Muscle layer of colon (tissue), 2 donors: ENCODE data around the gene ZCCHC17.
A peak's percentile ranks its signal among the peaks of the same experiment; 100 is the strongest.
"Not testable (repeated sequence)": the region's sequence is repeated elsewhere in the genome, so short reads cannot be mapped to it uniquely, and the experiment has no call there.

ENCODE experiments used
- H3K27ac ChIP-seq: one replicate; pipeline ENCODE4 v1.7.0; 2013; ENCODE audit warnings: low read depth, mild to moderate bottlenecking, low read length, moderate library complexity
- H3K27me3 ChIP-seq, 2 donors: one replicate each; pipeline ENCODE4 v1.7.0; 2013; ENCODE audit warnings: low read length in 2 of 2, mild to moderate bottlenecking in 2 of 2; ENCODE audit not compliant: insufficient read depth in 2 of 2, control insufficient read depth in 1 of 2
- H3K36me3 ChIP-seq: one replicate; pipeline ENCODE4 v1.7.0; 2013; ENCODE audit warnings: mild to moderate bottlenecking, low read length; ENCODE audit not compliant: insufficient read depth
- H3K4me1 ChIP-seq: one replicate; pipeline ENCODE4 v1.7.0; 2013; ENCODE audit warnings: mild to moderate bottlenecking, low read length; ENCODE audit not compliant: insufficient read depth
- H3K4me3 ChIP-seq, 2 donors: one replicate each; pipeline ENCODE4 v1.7.0; 2013; ENCODE audit warnings: low read length in 2 of 2, low read depth in 1 of 2, mild to moderate bottlenecking in 1 of 2, moderate library complexity in 1 of 2
- H3K9ac ChIP-seq: one replicate; pipeline ENCODE4 v1.7.0; 2013; ENCODE audit warnings: low read length
- H3K9me3 ChIP-seq: one replicate; pipeline ENCODE4 v1.7.0; 2013; ENCODE audit warnings: mild to moderate bottlenecking, low read length
- donor health status: abdominal sarcoma.
- donor health status: Adenocarcinoma of cecum.

The ZCCHC17 gene, protein sequence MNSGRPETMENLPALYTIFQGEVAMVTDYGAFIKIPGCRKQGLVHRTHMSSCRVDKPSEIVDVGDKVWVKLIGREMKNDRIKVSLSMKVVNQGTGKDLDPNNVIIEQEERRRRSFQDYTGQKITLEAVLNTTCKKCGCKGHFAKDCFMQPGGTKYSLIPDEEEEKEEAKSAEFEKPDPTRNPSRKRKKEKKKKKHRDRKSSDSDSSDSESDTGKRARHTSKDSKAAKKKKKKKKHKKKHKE

DNA sequence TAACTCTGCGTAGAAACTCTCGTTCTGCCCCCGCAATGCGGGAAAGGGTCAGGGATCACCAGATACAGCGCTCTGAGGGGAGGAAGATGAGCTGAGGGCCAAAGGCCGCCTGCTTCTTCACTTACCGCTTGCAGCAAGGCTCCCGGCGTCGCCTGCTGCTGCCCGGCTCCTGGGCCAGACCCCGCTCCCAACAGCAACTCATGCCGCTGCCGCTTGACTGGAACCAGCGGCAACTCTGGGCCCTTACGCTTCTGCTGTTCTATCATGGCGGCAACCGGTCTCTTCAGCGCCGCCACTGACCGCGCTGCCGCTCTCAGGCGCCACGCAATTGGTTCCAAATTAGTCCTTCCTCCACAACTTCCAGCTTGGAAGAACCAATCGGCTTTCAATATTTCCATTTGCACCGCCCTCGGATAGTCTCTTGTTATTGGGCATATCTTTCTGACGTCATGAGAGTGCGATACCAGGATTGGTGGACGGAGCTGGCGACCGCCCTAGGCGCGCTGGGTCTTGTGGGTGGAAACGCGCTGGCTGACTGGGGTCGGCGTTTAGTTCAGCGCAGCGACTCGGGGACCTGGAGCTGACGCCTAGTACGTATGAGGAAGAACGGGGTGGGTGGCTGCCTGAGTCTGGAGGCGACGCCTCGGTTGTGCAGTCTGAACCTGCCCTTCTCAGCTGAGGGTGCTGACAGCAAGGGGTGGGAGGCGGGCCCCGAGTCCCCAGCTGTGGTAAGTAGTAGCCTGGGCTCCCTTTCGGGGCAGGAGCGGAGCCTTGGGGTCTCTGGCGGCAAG, at the start of gene ZCCHC17, which contains the start of gene SNRNP40:
ZCCHC17 (plus strand) TSS at position 547 of the 791 bp plus-strand sequence. CDS start 13,067 bp downstream, outside the sequence.
SNRNP40 (minus strand) TSS at position 303 of the 791 bp plus-strand sequence; CDS start at position 266, 37 bp downstream.
- Histone ChIP-seq H3K4me1 (peaks cover 20% of the 10 kb centered on the region), H3K36me3 (peaks cover 19% of the 10 kb centered on the region), H3K9ac (peak within 1 kb of the TSS; percentile 96), H3K9me3 (no peaks in the 10 kb centered on the region), H3K27me3 (no peaks in the 10 kb centered on the region), H3K4me3 (peak within 1 kb of the TSS; percentile 95 to 100), H3K27ac (peak within 1 kb of the TSS; percentile 94)

DNA sequence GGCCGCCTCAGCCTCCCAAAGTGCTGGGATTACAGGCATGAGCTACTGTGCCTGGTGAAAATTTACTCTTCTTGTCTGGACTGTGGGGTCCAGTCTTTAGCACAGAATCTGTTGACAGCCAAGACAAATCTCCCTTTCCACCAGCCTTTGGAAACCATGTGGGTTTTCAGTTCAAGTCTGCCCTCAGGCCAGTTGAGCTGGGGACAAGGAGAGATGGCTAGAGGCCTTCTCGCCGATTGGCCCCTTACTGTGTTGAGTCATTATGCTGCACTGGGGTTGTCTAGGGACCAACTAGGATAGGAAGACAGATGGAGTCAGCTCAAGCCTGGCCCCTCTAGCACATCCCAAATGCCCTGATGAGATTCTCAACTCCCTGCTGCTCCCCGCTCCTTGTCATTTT, 48.6 kb upstream of the ZCCHC17 start:
- no peak overlapping the region for H3K27ac ChIP-seq
- H3K4me1 ChIP-seq, result no peaks in the 10 kb centered on the region
- no peaks in the 10 kb centered on the region for H3K27me3 ChIP-seq
- no peaks in the 10 kb centered on the region for H3K36me3 ChIP-seq
- no peak overlapping the region for H3K9ac ChIP-seq
- no peak overlapping the region for H3K4me3 ChIP-seq
- H3K9me3 ChIP-seq, result no peaks in the 10 kb centered on the region

DNA sequence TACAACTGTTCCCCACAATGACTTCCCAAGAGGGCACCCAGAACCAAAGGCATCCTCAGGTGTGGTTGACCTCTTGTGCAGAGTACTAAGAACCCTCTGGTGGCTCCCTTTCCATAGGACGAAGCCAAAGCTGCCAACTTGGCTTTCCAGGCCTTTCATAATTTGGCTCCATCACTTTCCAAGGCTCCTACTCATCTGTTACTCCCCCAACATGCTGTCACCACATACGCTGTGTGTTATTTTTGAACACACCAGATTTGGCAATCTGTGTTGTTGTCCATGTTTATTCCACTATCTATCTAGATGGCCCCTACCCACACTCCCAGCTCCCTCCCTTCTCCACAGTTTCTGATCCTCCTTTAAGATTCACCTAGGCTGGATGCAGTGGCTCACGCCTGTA, 47.0 kb upstream of the ZCCHC17 start:
- H3K4me3 ChIP-seq, result no peak overlapping the region
- H3K27ac ChIP-seq, result no peak overlapping the region
- no peak overlapping the region for H3K9ac ChIP-seq
- H3K9me3 ChIP-seq, result no peaks in the 10 kb centered on the region
- H3K36me3 ChIP-seq, result no peaks in the 10 kb centered on the region
- no peaks in the 10 kb centered on the region for H3K4me1 ChIP-seq
- H3K27me3 ChIP-seq, result no peaks in the 10 kb centered on the region

DNA sequence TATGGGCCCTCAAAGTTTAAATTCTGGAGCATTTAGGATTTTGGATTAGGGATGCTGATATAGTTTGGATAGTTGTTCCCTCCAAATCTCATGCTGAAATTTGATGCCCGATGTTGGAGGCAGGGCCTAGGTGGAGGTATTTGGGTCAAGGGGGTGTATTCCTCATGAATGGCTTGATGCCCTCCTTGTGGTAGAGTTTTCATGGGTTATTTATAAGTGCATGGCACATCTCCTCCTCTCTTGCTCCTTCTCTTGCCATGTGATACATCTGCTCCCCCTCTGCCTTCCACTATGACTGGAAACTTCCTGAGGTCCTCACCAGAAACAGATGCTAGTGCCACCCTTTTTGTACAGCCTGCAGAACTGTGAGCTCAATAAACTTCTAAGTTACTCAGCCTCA, 39.6 kb upstream of the ZCCHC17 start:
- H3K36me3 ChIP-seq, result peaks cover 25% of the 10 kb centered on the region
- no peaks in the 10 kb centered on the region for H3K9me3 ChIP-seq
- H3K9ac ChIP-seq, result no peak overlapping the region
- no peak overlapping the region for H3K4me3 ChIP-seq
- H3K27ac ChIP-seq, result no peak overlapping the region
- no peaks in the 10 kb centered on the region for H3K27me3 ChIP-seq
- H3K4me1 ChIP-seq, result no peaks in the 10 kb centered on the region

DNA sequence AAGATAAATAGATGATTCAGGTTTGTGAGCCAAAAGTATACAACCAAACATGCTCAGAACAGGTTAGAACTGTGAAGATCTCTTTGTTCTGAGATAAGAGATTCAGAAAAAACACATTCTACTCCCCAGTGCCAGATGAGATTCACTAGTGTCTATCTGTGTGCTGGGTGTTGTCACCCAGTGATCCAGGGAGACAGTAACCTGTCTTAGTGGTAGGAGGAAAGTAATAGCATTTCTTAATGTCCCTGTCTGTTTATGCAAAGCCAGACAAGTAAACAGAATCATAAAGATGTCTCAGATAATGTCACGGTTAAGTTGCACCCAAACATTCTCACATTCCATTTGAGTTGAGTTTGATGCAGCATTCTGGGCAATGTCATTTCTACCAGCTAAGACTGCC, 38.3 kb upstream of the ZCCHC17 start:
- Histone ChIP-seq H3K27ac (no peak overlapping the region), H3K4me1 (no peaks in the 10 kb centered on the region), H3K9me3 (no peaks in the 10 kb centered on the region), H3K27me3 (no peaks in the 10 kb centered on the region), H3K9ac (no peak overlapping the region), H3K4me3 (no peak overlapping the region), H3K36me3 (peaks cover 25% of the 10 kb centered on the region)

DNA sequence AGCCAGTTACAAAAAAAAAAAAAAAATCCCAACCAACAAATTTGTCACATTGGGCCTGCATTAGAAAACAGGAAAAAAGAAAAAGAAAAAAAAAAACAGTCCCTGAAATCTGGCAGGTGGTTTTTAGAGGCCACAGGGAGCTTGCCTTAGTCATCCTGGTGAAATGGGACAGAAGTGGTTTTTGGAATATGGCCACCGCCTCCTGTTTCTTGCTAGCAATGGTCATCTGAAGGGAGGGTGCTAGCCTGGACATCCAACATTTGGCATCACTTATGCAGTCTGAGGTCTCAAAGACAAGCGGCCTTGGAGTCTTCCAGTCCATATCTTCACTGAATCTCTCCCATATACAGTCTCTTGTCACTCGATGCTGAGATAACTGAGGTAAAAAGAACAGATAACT, 37.1 kb upstream of the ZCCHC17 start:
- Histone ChIP-seq H3K9me3 (no peaks in the 10 kb centered on the region), H3K27me3 (no peaks in the 10 kb centered on the region), H3K4me1 (no peaks in the 10 kb centered on the region), H3K36me3 (peaks cover 25% of the 10 kb centered on the region), H3K4me3 (no peak overlapping the region), H3K27ac (no peak overlapping the region), H3K9ac (no peak overlapping the region)

DNA sequence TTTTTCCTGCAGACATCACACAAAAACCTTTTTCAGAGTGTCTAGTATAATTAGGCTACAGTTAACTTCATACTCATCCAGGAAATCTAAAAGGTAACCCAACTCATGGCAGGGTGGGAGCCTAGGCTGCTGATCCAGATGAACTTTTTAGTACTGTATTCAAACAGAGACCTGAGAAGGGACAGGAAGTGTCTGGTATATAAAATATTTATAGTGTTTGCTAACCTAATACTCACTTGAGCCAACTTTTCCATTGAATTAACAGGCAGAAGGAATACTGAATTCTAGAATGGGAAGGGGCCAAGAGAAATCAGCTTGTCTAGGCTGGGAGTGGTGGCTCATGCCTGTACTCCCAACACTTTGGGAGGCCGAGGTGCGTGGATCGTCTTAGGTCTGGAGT, 34.9 kb upstream of the ZCCHC17 start:
- Histone ChIP-seq H3K27ac (no peak overlapping the region), H3K36me3 (peaks cover 32% of the 10 kb centered on the region), H3K4me1 (no peaks in the 10 kb centered on the region)

DNA sequence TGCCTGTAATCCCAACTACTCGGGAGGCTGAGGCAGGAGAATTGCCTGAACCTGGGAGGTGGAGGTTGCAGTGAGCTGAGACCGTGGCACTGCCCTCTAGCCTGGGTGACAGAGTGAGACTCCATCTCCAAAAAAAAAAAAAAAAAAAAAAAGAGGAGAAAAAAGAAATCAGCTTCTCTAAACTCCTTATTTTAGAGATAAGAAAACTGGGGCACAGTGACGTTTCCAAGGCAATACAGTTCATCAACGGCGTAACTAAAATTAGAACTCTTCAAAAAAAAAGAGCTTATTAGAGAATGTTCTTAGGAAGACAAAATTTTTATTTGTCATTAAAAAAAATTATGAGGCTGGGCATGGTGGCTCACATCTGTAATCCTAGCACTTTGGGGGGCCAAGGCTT, 34.4 kb upstream of the ZCCHC17 start:
- not testable (repeated sequence) for H3K9me3 ChIP-seq, H3K9ac ChIP-seq, H3K27ac ChIP-seq, H3K27me3 ChIP-seq, H3K4me3 ChIP-seq, H3K4me1 ChIP-seq
- H3K36me3 ChIP-seq, result peaks cover 37% of the 10 kb centered on the region

More for the DNA sequence above, 34.9 kb upstream of the ZCCHC17 start:
- no peaks in the 10 kb centered on the region for H3K9me3 ChIP-seq
- H3K9ac ChIP-seq, result no peak overlapping the region
- no peak overlapping the region for H3K4me3 ChIP-seq
- H3K27me3 ChIP-seq, result no peaks in the 10 kb centered on the region

DNA sequence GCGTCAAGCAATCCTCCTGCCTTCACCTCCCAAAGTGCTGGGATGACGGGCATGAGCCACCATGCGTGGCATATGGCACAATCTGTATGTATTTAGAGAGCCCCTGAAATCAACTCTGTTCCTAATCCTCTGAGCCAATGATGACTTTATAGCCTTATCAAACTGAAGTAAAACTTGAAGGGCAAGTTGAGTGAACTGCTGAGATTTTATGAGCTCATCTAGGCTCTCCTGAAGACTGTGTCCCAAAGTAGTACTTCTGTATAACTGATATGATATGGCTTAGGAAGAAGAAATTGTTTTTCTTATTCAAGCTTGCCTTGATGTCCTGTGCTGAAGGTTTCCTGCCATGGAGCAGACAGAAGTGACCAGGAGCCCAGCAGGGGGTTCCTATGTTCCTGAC, 33.4 kb upstream of the ZCCHC17 start:
- Histone ChIP-seq H3K9me3 (no peaks in the 10 kb centered on the region), H3K27ac (no peak overlapping the region), H3K36me3 (peaks cover 39% of the 10 kb centered on the region), H3K9ac (no peak overlapping the region), H3K4me1 (no peaks in the 10 kb centered on the region), H3K27me3 (no peaks in the 10 kb centered on the region), H3K4me3 (no peak overlapping the region)

DNA sequence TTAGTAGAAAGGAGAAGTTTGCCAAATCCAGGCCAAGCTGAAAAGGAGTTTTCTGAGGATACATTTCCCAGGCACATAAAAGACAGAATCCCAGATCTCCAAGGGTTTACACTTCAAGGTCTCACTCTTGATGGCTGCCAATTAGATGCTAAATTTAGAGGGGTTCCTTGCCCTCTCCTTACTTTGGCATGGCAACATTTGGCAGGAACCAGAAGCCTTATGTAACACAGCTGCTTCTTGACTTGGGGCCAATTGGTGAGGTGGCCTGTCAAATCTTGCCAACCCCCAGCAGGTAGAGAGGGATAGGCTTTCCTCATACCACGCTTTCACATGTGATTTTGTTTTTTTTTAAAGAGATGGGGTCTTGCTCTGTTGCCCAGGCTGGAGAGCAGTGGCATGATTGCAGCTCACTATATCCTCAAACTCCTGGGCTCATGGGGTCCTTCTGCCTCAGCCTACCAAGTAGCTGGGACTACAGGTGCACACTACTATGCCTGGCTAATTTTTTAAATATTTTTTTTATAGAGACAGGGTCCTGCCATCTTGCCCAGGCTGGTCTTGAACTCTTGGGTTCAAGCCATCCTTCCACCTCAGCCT, 31.9 kb upstream of the ZCCHC17 start:
- H3K9ac ChIP-seq, result no peak overlapping the region
- peaks cover 40% of the 10 kb centered on the region for H3K36me3 ChIP-seq
- H3K4me1 ChIP-seq, result no peaks in the 10 kb centered on the region
- no peaks in the 10 kb centered on the region for H3K9me3 ChIP-seq
- no peak overlapping the region for H3K4me3 ChIP-seq
- no peaks in the 10 kb centered on the region for H3K27me3 ChIP-seq
- H3K27ac ChIP-seq, result no peak overlapping the region

DNA sequence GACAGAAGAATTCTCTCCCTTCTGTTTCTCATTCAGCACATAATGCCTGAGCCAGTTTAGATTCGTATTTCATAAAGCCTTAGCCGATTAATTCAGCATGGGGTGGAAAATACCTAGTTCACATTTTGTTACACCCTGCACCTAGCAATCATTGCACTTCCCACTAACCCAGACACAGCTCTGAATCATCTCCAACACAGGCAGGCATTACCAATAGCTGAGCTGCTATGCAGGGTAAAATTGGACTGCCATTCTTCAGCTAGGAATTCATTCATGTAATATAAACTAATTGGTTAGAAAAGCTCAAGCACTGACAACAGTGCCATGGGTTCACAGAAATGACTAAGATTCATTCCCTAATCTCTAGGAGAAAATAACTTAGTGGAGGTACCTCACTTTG, 30.3 kb upstream of the ZCCHC17 start:
- H3K9me3 ChIP-seq, result no peaks in the 10 kb centered on the region
- H3K27me3 ChIP-seq, result no peaks in the 10 kb centered on the region
- no peaks in the 10 kb centered on the region for H3K4me1 ChIP-seq
- H3K9ac ChIP-seq, result no peak overlapping the region
- H3K27ac ChIP-seq, result no peak overlapping the region
- peaks cover 51% of the 10 kb centered on the region for H3K36me3 ChIP-seq
- no peak overlapping the region for H3K4me3 ChIP-seq
